Measurements from ENCODE around the gene GPR85. TPM values are rescaled to one million over a fixed set of nuclear protein-coding genes. Genes with fewer than 3 reads are reported as not detected.

GPR85 gene, protein sequence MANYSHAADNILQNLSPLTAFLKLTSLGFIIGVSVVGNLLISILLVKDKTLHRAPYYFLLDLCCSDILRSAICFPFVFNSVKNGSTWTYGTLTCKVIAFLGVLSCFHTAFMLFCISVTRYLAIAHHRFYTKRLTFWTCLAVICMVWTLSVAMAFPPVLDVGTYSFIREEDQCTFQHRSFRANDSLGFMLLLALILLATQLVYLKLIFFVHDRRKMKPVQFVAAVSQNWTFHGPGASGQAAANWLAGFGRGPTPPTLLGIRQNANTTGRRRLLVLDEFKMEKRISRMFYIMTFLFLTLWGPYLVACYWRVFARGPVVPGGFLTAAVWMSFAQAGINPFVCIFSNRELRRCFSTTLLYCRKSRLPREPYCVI
- 0.53 and 6.2 TPM in 2 replicates for total RNA-seq

DNA sequence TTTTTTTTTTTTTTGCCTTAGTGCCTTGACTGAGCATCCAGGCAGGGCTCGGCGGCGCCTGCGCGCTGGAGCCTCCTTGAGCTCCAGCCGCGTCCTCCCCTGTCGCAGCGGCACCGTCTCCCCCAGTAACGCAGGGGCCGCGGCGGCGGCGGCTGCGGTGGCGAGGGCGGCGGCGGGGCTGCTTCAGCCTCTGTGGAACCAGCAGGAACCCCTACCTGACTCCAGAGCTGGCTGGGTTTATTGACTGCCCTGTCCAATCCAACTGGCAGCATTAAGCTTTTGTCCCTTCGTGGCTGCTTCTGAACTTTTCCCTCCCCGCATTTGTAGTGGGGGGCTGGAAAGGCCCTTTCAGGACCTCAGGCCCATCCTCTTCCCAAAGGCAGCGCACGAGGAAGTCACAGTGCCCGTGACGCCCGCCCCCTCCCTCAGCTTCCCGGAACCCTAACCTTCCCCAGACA lies at the start of gene GPR85:
TSS of gene GPR85 (minus strand) at position 397 of the 458 bp plus-strand sequence. CDS start 2,106 bp downstream, outside the sequence.

DNA sequence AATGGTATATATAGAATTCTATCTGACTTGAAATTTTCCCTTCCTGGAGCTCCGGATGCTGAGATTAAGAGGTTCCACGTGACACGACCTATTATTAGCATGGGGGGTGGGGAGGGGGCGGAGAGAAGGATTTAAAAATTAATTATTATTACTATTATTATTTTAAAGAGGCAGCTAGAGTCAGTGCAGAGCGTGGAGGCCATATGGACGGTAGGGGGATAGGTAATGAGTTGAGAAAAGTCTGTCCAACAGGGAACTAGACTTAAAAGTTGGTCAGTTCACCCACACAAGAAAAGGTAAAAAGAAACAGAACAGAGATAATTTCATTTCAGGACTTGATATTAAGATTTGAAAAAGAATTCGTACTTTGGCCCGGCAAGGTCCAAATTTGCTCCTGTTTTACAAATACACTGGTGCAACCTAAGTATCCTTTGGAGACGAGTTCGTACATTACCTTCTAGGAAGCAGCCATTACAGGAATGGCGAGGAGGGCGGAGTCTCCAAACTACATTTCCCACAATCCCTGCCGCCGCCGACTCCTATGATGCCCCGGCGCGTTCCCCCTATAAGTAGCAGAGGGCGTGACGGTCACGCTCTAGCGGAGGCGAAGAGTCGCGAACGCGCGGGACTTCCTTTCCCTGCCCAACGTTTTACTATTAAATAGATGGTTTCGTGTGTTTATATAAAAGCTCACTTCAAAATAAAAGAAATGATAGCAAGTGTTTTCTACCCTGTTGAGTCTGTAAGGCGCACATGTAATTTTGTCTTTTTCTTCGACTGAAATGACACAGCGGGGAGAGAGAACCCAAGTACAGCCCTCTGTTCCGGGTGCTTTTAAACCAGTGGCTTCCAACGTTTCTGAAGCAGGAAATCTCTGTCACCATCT lies 31.7 kb upstream of the GPR85 start, which contains the start of gene SMIM30:
TSS of gene SMIM30 (minus strand) at position 481 of the 886 bp plus-strand sequence. CDS start 976 bp downstream, outside the sequence.

Other genes starting within 250 kb of the GPR85 start
- 49.1 and 71.7 TPM in 2 replicates for gene SMIM30, start 31.7 kb upstream of the GPR85 start, total RNA-seq